ENCODE data around the gene KCMF1. TPM values are rescaled to one million over a fixed set of nuclear protein-coding genes. Genes with fewer than 3 reads are reported as not detected.

The KCMF1 gene
- total and polyA plus RNA-seq, 2 of the 13 experiments (the other 11 are each of a cell fraction or from before 2014, with no cell fraction given): 62.1 to 116 TPM

- Histone ChIP-seq H3K4me3 (replicated peaks in 1 of 3; ENCODE audit: insufficient read depth in 1 of 3, low read depth in 2 of 3, low read length in 3 of 3) (no peak overlapping the region), H3K9ac (ENCODE audit: insufficient read depth, low read depth, low read length) (no peak overlapping the region), H3K79me2 (ENCODE audit: insufficient read depth, low read length) (peaks cover 87% of the 10 kb centered on the region), H3K27me3 (ENCODE audit: control insufficient read depth in 1 of 2, insufficient read depth in 2 of 2, low read length in 2 of 2) (no peaks in the 10 kb centered on the region), H3K36me3 (replicated peaks in 1 of 2; ENCODE audit: control insufficient read depth in 1 of 2, insufficient read depth in 2 of 2, low read length in 2 of 2) (peaks cover 0 to 5% of the 10 kb centered on the region in 2 experiments; a peak in 2 of 5 replicates), H3K4me2 (ENCODE audit: low read depth, low read length) (no peak overlapping the region), H3K27ac (ENCODE audit: extremely low read length, insufficient read depth, low read length) (no peak overlapping the region), H4K20me1 (ENCODE audit: insufficient read depth, low read length) (peaks cover 69% of the 10 kb centered on the region), H3K4me1 (ENCODE audit: insufficient read depth, low read length) (peaks cover 35% of the 10 kb centered on the region), H3K9me3 (ENCODE audit: low read length) (no peaks in the 10 kb centered on the region), H2AFZ (ENCODE audit: low read length) (no peak overlapping the region)
- intact Hi-C loops (cut with micrococcal nuclease; ENCODE audit: unreplicated experiment): no loop called here
- FAIRE-seq (no peak), DNase-seq (ENCODE audit: low spot score) (no peak), ATAC-seq (no peak)
- WGBS (ENCODE audit: low lambda C conversion rate): 95% methylated on average over 7 of the region's 7 CpGs
- in situ Hi-C loops (cut with HindIII; ENCODE audit: extremely low pct_ligation_motif_present, low pct_unique_long_range_greater_than_20kb): no loop called here
- BruUV-seq (replicated peaks): no TSS peak
- TF ChIP-seq ZNF230 (CRISPR knock-in tag; IDR thresholded peaks at IDR 0.05) (no peak), ZNF30 (CRISPR knock-in tag; IDR thresholded peaks at IDR 0.05) (no peak), ZFP1 (CRISPR knock-in tag; IDR thresholded peaks at IDR 0.05) (no peak), ZNF572 (CRISPR knock-in tag; IDR thresholded peaks at IDR 0.05) (no peak), SMAD9 (CRISPR knock-in tag; IDR thresholded peaks at IDR 0.05) (no peak), ZNF746 (CRISPR knock-in tag; IDR thresholded peaks at IDR 0.05) (no peak), EZH2 (conservative IDR thresholded peaks at IDR 0.05; ENCODE audit: low read depth, low read length) (no peak), KLF12 (CRISPR knock-in tag; IDR thresholded peaks at IDR 0.05; ENCODE audit: borderline replicate concordance) (no peak)
- POLR2A ChIA-PET: no interaction called here
- CTCF ChIA-PET (ENCODE audit: low intra/inter-chr PET ratio, low total read pairs): interaction anchor here (5.4 kb wide), 1 partner anchor 89 kb away, joined by 64 read pairs; no protein-coding TSS in a partner anchor
Observed at GRCh38 chr2:85015653-85016360, 44.8 kb downstream of the KCMF1 start.

GRCh38 chr2:85016446-85016845, 45.5 kb downstream of the KCMF1 start:
- in situ Hi-C loops (cut with HindIII; ENCODE audit: extremely low pct_ligation_motif_present, low pct_unique_long_range_greater_than_20kb): no loop called here
- peaks cover 0 to 4% of the 10 kb centered on the region in 2 experiments; a peak in 2 of 5 replicates for H3K36me3 ChIP-seq (replicated peaks in 1 of 2; ENCODE audit: control insufficient read depth in 1 of 2, insufficient read depth in 2 of 2, low read length in 2 of 2)
- ChIA-PET CTCF (ENCODE audit: low intra/inter-chr PET ratio, low total read pairs) (interaction anchor here (5.4 kb wide), 1 partner anchor 90 kb away, joined by 64 read pairs; no protein-coding TSS in a partner anchor), POLR2A (no interaction called here)
- peaks cover 34% of the 10 kb centered on the region for H3K4me1 ChIP-seq (ENCODE audit: insufficient read depth, low read length)
- FAIRE-seq (no peak), DNase-seq (ENCODE audit: low spot score) (no peak), ATAC-seq (no peak)
- H4K20me1 ChIP-seq (ENCODE audit: insufficient read depth, low read length): peaks cover 68% of the 10 kb centered on the region
- H3K4me2 ChIP-seq (ENCODE audit: low read depth, low read length): no peak overlapping the region
- no peaks in the 10 kb centered on the region for H3K27me3 ChIP-seq (ENCODE audit: control insufficient read depth in 1 of 2, insufficient read depth in 2 of 2, low read length in 2 of 2)
- intact Hi-C loops (cut with micrococcal nuclease; ENCODE audit: unreplicated experiment): no loop called here
- H3K4me3 ChIP-seq (replicated peaks in 1 of 3; ENCODE audit: insufficient read depth in 1 of 3, low read depth in 2 of 3, low read length in 3 of 3): no peak overlapping the region
- 96% methylated on average over 3 of the region's 3 CpGs for WGBS (ENCODE audit: low lambda C conversion rate)
- BruUV-seq (replicated peaks): no TSS peak
- no peaks in the 10 kb centered on the region for H3K9me3 ChIP-seq (ENCODE audit: low read length)
- H3K27ac ChIP-seq (ENCODE audit: extremely low read length, insufficient read depth, low read length): no peak overlapping the region
- no peak for TF ChIP-seq ZNF839 (CRISPR knock-in tag; IDR thresholded peaks at IDR 0.05; ENCODE audit: borderline replicate concordance)
- no peak for TF ChIP-seq ZNF619 (CRISPR knock-in tag; IDR thresholded peaks at IDR 0.05)
- no peak for TF ChIP-seq ZNF335 (CRISPR knock-in tag; IDR thresholded peaks at IDR 0.05)
- TF ChIP-seq ZBTB49 (CRISPR knock-in tag; IDR thresholded peaks at IDR 0.05; ENCODE audit: borderline replicate concordance): no peak
- no peak for TF ChIP-seq MTERF4 (CRISPR knock-in tag; IDR thresholded peaks at IDR 0.05)
- TF ChIP-seq CREM (IDR thresholded peaks at IDR 0.05): no peak
- no peak for TF ChIP-seq CREM (CRISPR knock-in tag; IDR thresholded peaks at IDR 0.05)
- no peak for TF ChIP-seq POGZ (CRISPR knock-in tag; IDR thresholded peaks at IDR 0.05)
- no peak overlapping the region for H2AFZ ChIP-seq (ENCODE audit: low read length)
- H3K79me2 ChIP-seq (ENCODE audit: insufficient read depth, low read length): peaks cover 87% of the 10 kb centered on the region
- H3K9ac ChIP-seq (ENCODE audit: insufficient read depth, low read depth, low read length): no peak overlapping the region
